Liver (tissue), 9 donors: ENCODE results near the gene KCTD4. TPM values are rescaled to one million over a fixed set of nuclear protein-coding genes. Genes with fewer than 3 reads are reported as not detected.
A peak's percentile ranks its signal among the peaks of the same experiment; 100 is the strongest.

Source experiments
- DNase-seq: peaks from one replicate; pipeline ENCODE4 v3.0.0-alpha.2; 2017; ENCODE audit warnings: low spot score
- H3K27ac ChIP-seq, 2 donors: one replicate each; pipeline ENCODE4 v1.7.0; 2013; ENCODE audit warnings: inconsistent platforms in 2 of 2, low read length in 2 of 2, control low read depth in 1 of 2, low read depth in 1 of 2, mild to moderate bottlenecking in 1 of 2
- H3K27me3 ChIP-seq, 4 donors: one replicate each; pipeline versions ENCODE4 v1.6.1 to v1.7.0; 2013; ENCODE audit warnings: low read length in 3 of 4, inconsistent platforms in 1 of 4, mild to moderate bottlenecking in 1 of 4, moderate library complexity in 1 of 4; ENCODE audit not compliant: control insufficient read depth in 4 of 4, insufficient read depth in 4 of 4
- H3K36me3 ChIP-seq, 4 donors: one replicate each; pipeline versions ENCODE4 v1.6.1 to v1.7.0; 2013; ENCODE audit warnings: low read length in 3 of 4, mild to moderate bottlenecking in 3 of 4, low read depth in 1 of 4, moderate library complexity in 1 of 4; ENCODE audit not compliant: control insufficient read depth in 4 of 4, insufficient read depth in 3 of 4
- H3K4me1 ChIP-seq, 4 donors: one replicate each; pipeline versions ENCODE4 v1.6.1 to v1.7.0; 2013; ENCODE audit warnings: low read length in 3 of 4, mild to moderate bottlenecking in 3 of 4, moderate library complexity in 1 of 4; ENCODE audit not compliant: control insufficient read depth in 4 of 4, insufficient read depth in 4 of 4
- H3K4me3 ChIP-seq, 3 donors: one replicate each; pipeline versions ENCODE4 v1.6.1 to v1.7.0; 2013; ENCODE audit warnings: low read length in 3 of 3, control low read depth in 1 of 3, low read depth in 1 of 3, mild to moderate bottlenecking in 1 of 3
- H3K9ac ChIP-seq, 2 donors: one replicate each; pipeline ENCODE4 v1.7.0; 2013; ENCODE audit warnings: low read length in 2 of 2, mild to moderate bottlenecking in 2 of 2, moderate library complexity in 2 of 2, control low read depth in 1 of 2, low read depth in 1 of 2
- H3K9me3 ChIP-seq, 4 donors: one replicate each; pipeline versions ENCODE4 v1.6.1 to v1.7.0; 2013; ENCODE audit warnings: low read length in 3 of 4; ENCODE audit not compliant: control insufficient read depth in 4 of 4
- ATF3 ChIP-seq: IDR thresholded peaks from 2 replicates; pipeline ENCODE4 v1.6.1; 2016; ENCODE audit warnings: antibody characterized with exemption
- CTCF ChIP-seq: fragments of 150-350 bp; IDR thresholded peaks from 2 replicates; pipeline ENCODE4 v1.5.1; 2017; ENCODE audit warnings: improper control_type of control experiment, low read depth, low read length; ENCODE audit not compliant: missing input control
- EGR1 ChIP-seq, 2 donors: IDR thresholded peaks; 2 replicates each; pipeline ENCODE4 v1.6.1; 2016 to 2018; ENCODE audit warnings: antibody characterized with exemption in 2 of 2, low read depth in 2 of 2
- FOXA1 ChIP-seq: IDR thresholded peaks from 2 replicates; pipeline ENCODE4 v1.6.1; 2016; ENCODE audit warnings: antibody characterized with exemption
- FOXA2 ChIP-seq: IDR thresholded peaks from 2 replicates; pipeline ENCODE4 v1.6.1; 2016; ENCODE audit warnings: antibody characterized with exemption
- GABPA ChIP-seq, 2 donors: IDR thresholded peaks in 1 of 2; conservative IDR thresholded peaks in 1 of 2; 2 replicates each; pipeline ENCODE4 v1.6.1; 2016; ENCODE audit warnings: antibody characterized with exemption in 2 of 2, mild to moderate bottlenecking in 1 of 2, moderate library complexity in 1 of 2
- HNF4A ChIP-seq, 2 donors: conservative IDR thresholded peaks; 2 replicates each; pipeline ENCODE4 v1.6.1; 2016; ENCODE audit warnings: antibody characterized with exemption in 2 of 2, mild to moderate bottlenecking in 2 of 2
- HNF4G ChIP-seq: IDR thresholded peaks from 2 replicates; pipeline ENCODE4 v1.6.1; 2016; ENCODE audit warnings: antibody characterized with exemption
- JUND ChIP-seq, 2 donors: IDR thresholded peaks; 2 replicates each; pipeline ENCODE4 v1.6.1; 2016; ENCODE audit warnings: antibody characterized with exemption in 2 of 2
- MAX ChIP-seq: IDR thresholded peaks from 2 replicates; pipeline ENCODE4 v1.6.1; 2016; ENCODE audit warnings: antibody characterized with exemption
- NR2F2 ChIP-seq: IDR thresholded peaks from 2 replicates; pipeline ENCODE4 v1.6.1; 2016; ENCODE audit warnings: antibody characterized with exemption
- REST ChIP-seq: IDR thresholded peaks from 2 replicates; pipeline ENCODE4 v1.6.1; 2016; ENCODE audit warnings: antibody characterized with exemption, mild to moderate bottlenecking
- RXRA ChIP-seq, 2 donors: IDR thresholded peaks; 2 replicates each; pipeline ENCODE4 v1.6.1; 2017 to 2018; ENCODE audit warnings: antibody characterized with exemption in 2 of 2, mild to moderate bottlenecking in 1 of 2
- SP1 ChIP-seq: IDR thresholded peaks from 2 replicates; pipeline ENCODE4 v1.6.1; 2018; ENCODE audit warnings: antibody characterized with exemption, mild to moderate bottlenecking
- TAF1 ChIP-seq: conservative IDR thresholded peaks from 2 replicates; pipeline ENCODE4 v1.6.1; 2016; ENCODE audit warnings: antibody characterized with exemption, mild to moderate bottlenecking
- YY1 ChIP-seq: IDR thresholded peaks from 2 replicates; pipeline ENCODE4 v1.6.1; 2016; ENCODE audit warnings: antibody characterized with exemption, mild to moderate bottlenecking
- WGBS: extraction: QIAGEN DNeasy Blood & Tissue Kit; methylation state at CpG from one replicate; pipeline ENCODE4 v1.1.7; 2013; 5-methylcytosine and 5-hydroxymethylcytosine counted together
- polyA plus RNA-seq, 2 donors: library from polyadenylated mRNA; stranded (reverse) in 1 of 2; unstranded in 1 of 2; fragments of 200-250 nt in 1 of 2; fragments of >200 nt in 1 of 2; fragmentation: Nextera tagmentation in 1 of 2; extraction: Ambion mirVana in 1 of 2; gene quantifications; one replicate each; pipeline versions ENCODE4 v1.2.1 to v1.2.3, GENCODE V29; 2013 to 2015
- total RNA-seq, 2 donors: library from RNA; depleted of rRNA; stranded (reverse); fragments of >200 nt; gene quantifications; one replicate each; pipeline ENCODE4 v1.2.3, GENCODE V29; 2014
- donor health status: healthy.
- donor health status: healthy.
- donor health status: healthy.
- donor health status: healthy.
- donor health status: healthy.

The KCTD4 gene
- total and polyA plus RNA-seq, 4 donors, result 0.19 TPM; not detected in 3

GRCh38 chr13:45243077-45243476, 42.2 kb upstream of the KCTD4 start:
- H3K9me3 ChIP-seq, result no peaks in the 10 kb centered on the region
- H3K36me3 ChIP-seq, result peaks cover 0 to 2% (median 0%) of the 10 kb centered on the region in 4 donors
- H3K4me1 ChIP-seq, result peaks cover 0 to 17% (median 10%) of the 10 kb centered on the region in 4 donors
- H3K27ac ChIP-seq, result no peak overlapping the region
- DNase-seq, result no peak
- H3K4me3 ChIP-seq, result no peak overlapping the region
- H3K27me3 ChIP-seq, result no peaks in the 10 kb centered on the region
- TF ChIP-seq SP1 (no peak), MAX (no peak), RXRA (IDR thresholded peaks at IDR 0.05) (no peak), HNF4A (conservative IDR thresholded peaks at IDR 0.05) (peak; percentile 26 to 33), ATF3 (no peak)
- 61% methylated on average over 8 of the region's 8 CpGs for WGBS
- H3K9ac ChIP-seq, result no peak overlapping the region

GRCh38 chr13:45242524-45242923, 41.7 kb upstream of the KCTD4 start:
- TF ChIP-seq CTCF, result no peak
- no peak for TF ChIP-seq JUND (IDR thresholded peaks at IDR 0.05)
- no peak for TF ChIP-seq REST
- TF ChIP-seq TAF1, result no peak
- no peak for TF ChIP-seq GABPA (IDR thresholded peaks at IDR 0.05 in 1 of 2, conservative IDR thresholded peaks at IDR 0.05 in 1 of 2)
- TF ChIP-seq NR2F2, result no peak
- TF ChIP-seq EGR1 (IDR thresholded peaks at IDR 0.05; ENCODE audit: low read depth in 2 of 2), result no peak
- no peak for TF ChIP-seq RXRA (IDR thresholded peaks at IDR 0.05)
- no peak for TF ChIP-seq MAX
- TF ChIP-seq HNF4G, result no peak
- no peak for TF ChIP-seq YY1
- no peak for TF ChIP-seq FOXA1
- TF ChIP-seq FOXA2, result no peak
- no peak for TF ChIP-seq HNF4A (conservative IDR thresholded peaks at IDR 0.05)
- WGBS, result 87% methylated on average over 1 of the region's 1 CpG
- peaks cover 0 to 17% (median 10%) of the 10 kb centered on the region in 4 donors for H3K4me1 ChIP-seq
- no peak overlapping the region for H3K27ac ChIP-seq
- no peaks in the 10 kb centered on the region for H3K9me3 ChIP-seq
- peaks cover 0 to 2% (median 0%) of the 10 kb centered on the region in 4 donors for H3K36me3 ChIP-seq
- no peak overlapping the region for H3K9ac ChIP-seq
- H3K27me3 ChIP-seq, result no peaks in the 10 kb centered on the region
- no peak overlapping the region for H3K4me3 ChIP-seq
- no peak for DNase-seq
